DLD1 (cell line): ENCODE data around the gene TNK1.

Source experiments
- in situ Hi-C: cut with HindIII; loops from 2 replicates; pipeline ENCODE4 v1.10.0; 2017; ENCODE audit warnings: low sequenced_read_pairs

The TNK1 gene

GRCh38 chr17:7431231-7431630 lies 50.3 kb downstream of the TNK1 start:
- in situ Hi-C loops = no loop called here

- in situ Hi-C loops = no loop called here
These were observed 51.4 kb downstream of the TNK1 start for GRCh38 chr17:7432296-7432695.

GRCh38 chr17:7435676-7436555 lies 55.0 kb downstream of the TNK1 start:
- in situ Hi-C loops = no loop called here

- in situ Hi-C loops = no loop called here
These were observed 55.9 kb downstream of the TNK1 start for GRCh38 chr17:7436556-7437368.

GRCh38 chr17:7437369-7437863 lies 56.5 kb downstream of the TNK1 start:
- in situ Hi-C loops = no loop called here

- in situ Hi-C loops = no loop called here
These were observed 57.2 kb downstream of the TNK1 start for GRCh38 chr17:7437950-7438614.

GRCh38 chr17:7438656-7439460 lies 58.0 kb downstream of the TNK1 start:
- in situ Hi-C loops = no loop called here
